HepG2 (cell line): ENCODE data around the gene SASH1. TPM values are rescaled to one million over a fixed set of nuclear protein-coding genes. Genes with fewer than 3 reads are reported as not detected.

Source experiments
- ATAC-seq: fragments of 200-7000 bp; cut with Tn5 transposase; 3 replicates; pipeline ENCODE4 v1.9.1; 2020; ENCODE audit warnings: mild to moderate bottlenecking, moderate library complexity
- BruUV-seq: library from RNA; stranded (reverse); fragments of 400-500 nt; replicated peaks from 2 replicates; lab custom pipeline; 2021; lab: Mats Ljungman, UMichigan
- CTCF ChIA-PET: fragments of 300-600 bp; formaldehyde crosslinking; extraction: SDS; loops from one replicate; lab custom pipeline; 2021; ENCODE audit warnings: low total read pairs, inconsistent platforms, low intra/inter-chr PET ratio; lab: Yijun Ruan, JAX
- POLR2A ChIA-PET: fragments of 350-600 bp; sonication (Branson Sonifier 250); formaldehyde crosslinking; loops from one replicate; lab custom pipeline; 2020; ENCODE audit warnings: antibody characterized with exemption, inconsistent platforms; lab: Yijun Ruan, JAX
- DNase-seq: peaks from one replicate; pipeline ENCODE4 v3.0.0-alpha.2; 2015; ENCODE audit warnings: low spot score
- FAIRE-seq: peaks from 3 replicates; lab custom pipeline; 2011; peaks lifted over from hg19 to GRCh38; lab: Jason Lieb, UNC
- H2AFZ ChIP-seq: one replicate; pipeline ENCODE4 v1.6.1; 2011; ENCODE audit warnings: low read length, inconsistent platforms
- H3K27ac ChIP-seq: fragments of 300-600 bp; 3 replicates; pipeline ENCODE4 v1.8.0; 2011; ENCODE audit warnings: mixed run types, mild to moderate bottlenecking, mixed read lengths, low read length, inconsistent platforms; ENCODE audit not compliant: insufficient read depth; ENCODE audit errors: extremely low read length
- H3K27me3 ChIP-seq, 2 experiments: fragments of 200-600 bp in 1 of 2; 2 replicates in 1 of 2; 3 replicates in 1 of 2; pipeline versions ENCODE4 v1.6.0 to v1.8.0; 2011; ENCODE audit warnings: low read length in 2 of 2, mild to moderate bottlenecking in 2 of 2, moderate library complexity in 2 of 2, inconsistent platforms in 1 of 2; ENCODE audit not compliant: insufficient read depth in 2 of 2, control insufficient read depth in 1 of 2
- H3K36me3 ChIP-seq, 2 experiments: fragments of 200-600 bp in 1 of 2; replicated peaks in 1 of 2; 2 replicates in 1 of 2; 3 replicates in 1 of 2; pipeline versions ENCODE4 v1.5.1 to v1.8.0; 2011; ENCODE audit warnings: low read length in 2 of 2, inconsistent platforms in 1 of 2; ENCODE audit not compliant: insufficient read depth in 2 of 2, control insufficient read depth in 1 of 2
- H3K4me1 ChIP-seq: 2 replicates; pipeline ENCODE4 v1.5.1; 2012; ENCODE audit warnings: low read length, inconsistent platforms; ENCODE audit not compliant: insufficient read depth
- H3K4me2 ChIP-seq: 2 replicates; pipeline ENCODE4 v1.6.0; 2011; ENCODE audit warnings: low read depth, low read length, inconsistent platforms
- H3K4me3 ChIP-seq, 3 experiments: fragments of 200-600 bp in 1 of 3; sonication (generic), shearing (Covaris generic) in 1 of 3; replicated peaks in 1 of 3; 2 replicates each; pipeline ENCODE4 v1.5.1; 2011 to 2016; ENCODE audit warnings: low read length in 3 of 3, inconsistent platforms in 2 of 3, low read depth in 2 of 3, mild to moderate bottlenecking in 2 of 3, control low read depth in 1 of 3, mixed read lengths in 1 of 3; ENCODE audit not compliant: insufficient read depth in 1 of 3
- H3K79me2 ChIP-seq: one replicate; pipeline ENCODE4 v1.6.1; 2011; ENCODE audit warnings: low read length, inconsistent platforms; ENCODE audit not compliant: insufficient read depth
- H3K9ac ChIP-seq: 2 replicates; pipeline ENCODE4 v1.6.0; 2011; ENCODE audit warnings: mild to moderate bottlenecking, low read depth, low read length, inconsistent platforms; ENCODE audit not compliant: insufficient read depth
- H3K9me3 ChIP-seq: 2 replicates; pipeline ENCODE4 v1.5.1; 2012; ENCODE audit warnings: mild to moderate bottlenecking, low read length
- H4K20me1 ChIP-seq: 2 replicates; pipeline ENCODE4 v1.6.0; 2011; ENCODE audit warnings: inconsistent platforms, mild to moderate bottlenecking, low read length, moderate library complexity; ENCODE audit not compliant: insufficient read depth
- ARNTL ChIP-seq: sonication (generic); formaldehyde crosslinking; IDR thresholded peaks from 2 replicates; pipeline ENCODE4 v1.4.0; 2020; ENCODE audit warnings: mild to moderate bottlenecking, missing genetic modification reagents
- CBX5 ChIP-seq: sonication (generic); formaldehyde crosslinking; IDR thresholded peaks from 2 replicates; pipeline ENCODE4 v1.4.0; 2020; ENCODE audit warnings: missing genetic modification reagents, borderline replicate concordance
- HDAC1 ChIP-seq: sonication (generic); formaldehyde crosslinking; IDR thresholded peaks from 2 replicates; pipeline ENCODE4 v1.5.1; 2020; ENCODE audit warnings: mild to moderate bottlenecking, missing genetic modification reagents
- HIVEP1 ChIP-seq: sonication (generic); formaldehyde crosslinking; IDR thresholded peaks from 2 replicates; pipeline ENCODE4 v1.4.0; 2020; ENCODE audit warnings: mild to moderate bottlenecking, missing genetic modification reagents
- HOXD1 ChIP-seq: sonication (generic); formaldehyde crosslinking; IDR thresholded peaks from 2 replicates; pipeline ENCODE4 v1.5.0; 2020; ENCODE audit warnings: missing genetic modification reagents
- NFE2L1 ChIP-seq: sonication (generic); formaldehyde crosslinking; IDR thresholded peaks from 2 replicates; pipeline ENCODE4 v1.4.0; 2020; ENCODE audit warnings: missing genetic modification reagents, mild to moderate bottlenecking, borderline replicate concordance
- SRSF9 ChIP-seq: fragments of 200-400 bp; formaldehyde crosslinking; IDR thresholded peaks from 2 replicates; pipeline ENCODE4 v1.6.1; 2018; ENCODE audit warnings: borderline replicate concordance, mild to moderate bottlenecking, low read depth, low read length; ENCODE audit not compliant: insufficient read depth, poor library complexity, severe bottlenecking
- WIZ ChIP-seq: sonication (generic); formaldehyde crosslinking; IDR thresholded peaks from 2 replicates; pipeline ENCODE4 v1.5.1; 2020; ENCODE audit warnings: mild to moderate bottlenecking, missing genetic modification reagents
- ZBTB20 ChIP-seq: sonication (generic); formaldehyde crosslinking; IDR thresholded peaks from 2 replicates; pipeline ENCODE4 v1.8.1; 2023; ENCODE audit warnings: missing genetic modification reagents, low read depth, mild to moderate bottlenecking, borderline replicate concordance
- ZNF274 ChIP-seq: sonication (generic); formaldehyde crosslinking; IDR thresholded peaks from 2 replicates; pipeline ENCODE4 v1.5.1; 2020; ENCODE audit warnings: mild to moderate bottlenecking, missing genetic modification reagents
- ZNF343 ChIP-seq: sonication (generic); formaldehyde crosslinking; IDR thresholded peaks from 2 replicates; pipeline ENCODE4 v1.4.0; 2020; ENCODE audit warnings: mild to moderate bottlenecking, missing genetic modification reagents
- ZNF382 ChIP-seq: sonication (generic); formaldehyde crosslinking; IDR thresholded peaks from 2 replicates; pipeline ENCODE4 v1.5.0; 2020; ENCODE audit warnings: missing genetic modification reagents, mild to moderate bottlenecking, borderline replicate concordance
- ZNF569 ChIP-seq: sonication (generic); formaldehyde crosslinking; IDR thresholded peaks from 2 replicates; pipeline ENCODE4 v1.5.0; 2020; ENCODE audit warnings: mild to moderate bottlenecking, missing genetic modification reagents, moderate library complexity, borderline replicate concordance
- ZNF616 ChIP-seq: sonication (generic); formaldehyde crosslinking; IDR thresholded peaks from 2 replicates; pipeline ENCODE4 v1.5.0; 2020; ENCODE audit warnings: low read depth, mild to moderate bottlenecking, missing genetic modification reagents
- ZNF652 ChIP-seq: IDR thresholded peaks from 2 replicates; pipeline ENCODE4 v1.6.1; 2016; ENCODE audit warnings: low read depth, borderline replicate concordance
- ZSCAN29 ChIP-seq: sonication (generic); formaldehyde crosslinking; conservative IDR thresholded peaks from 2 replicates; pipeline ENCODE4 v1.4.0; 2020; ENCODE audit warnings: mild to moderate bottlenecking, missing genetic modification reagents
- WGBS: methylation state at CpG from one replicate; pipeline ENCODE4 v1.1.6; 2017; ENCODE audit warnings: low lambda C conversion rate; 5-methylcytosine and 5-hydroxymethylcytosine counted together
- in situ Hi-C: cut with HindIII; loops from 2 replicates; pipeline ENCODE4 v1.10.0; 2017; ENCODE audit warnings: low pct_unique_long_range_greater_than_20kb; ENCODE audit not compliant: extremely low pct_ligation_motif_present
- intact Hi-C: fragments of 100-400 bp; cut with micrococcal nuclease; formaldehyde crosslinking; loops from one replicate; pipeline ENCODE4 v1.10.0; 2022; ENCODE audit not compliant: unreplicated experiment
- polyA plus RNA-seq, 8 experiments: library from polyadenylated mRNA; depleted of rRNA in 3 of 8; stranded (reverse) in 7 of 8; unstranded in 1 of 8; fragments of >200 nt; fragmentation: Illumina TruSeq in 4 of 8; extraction: Trizol in 4 of 8; gene quantifications; 2 replicates each; pipeline versions ENCODE4 v1.2.1 to v1.2.3, GENCODE V29; 2011 to 2016; ENCODE audit warnings: low read depth in 4 of 8, missing spikeins in 1 of 8, mixed read lengths in 1 of 8; ENCODE audit not compliant: insufficient read depth in 1 of 8
- total RNA-seq, 5 experiments: library from RNA; depleted of rRNA; stranded (reverse); fragments of >200 nt; fragmentation: Illumina TruSeq; extraction: Trizol; gene quantifications; 2 replicates each; pipeline ENCODE4 v1.2.3, GENCODE V29; 2016; ENCODE audit warnings: low read depth in 1 of 5
- TF ChIP-seq, protein P1 (sequence below): sonication (generic); formaldehyde crosslinking; IDR thresholded peaks from 2 replicates; pipeline ENCODE4 v1.4.0; 2020; ENCODE audit warnings: missing genetic modification reagents, mild to moderate bottlenecking, borderline replicate concordance
- TF ChIP-seq, protein P2 (sequence below): sonication (generic); formaldehyde crosslinking; IDR thresholded peaks from 2 replicates; pipeline ENCODE4 v1.5.0; 2020; ENCODE audit warnings: missing genetic modification reagents

Gene SASH1
- total and polyA plus RNA-seq, 2 of the 13 experiments (the other 11 are each of a cell fraction or from before 2014, with no cell fraction given): 7.5 to 8.2 TPM

DNA sequence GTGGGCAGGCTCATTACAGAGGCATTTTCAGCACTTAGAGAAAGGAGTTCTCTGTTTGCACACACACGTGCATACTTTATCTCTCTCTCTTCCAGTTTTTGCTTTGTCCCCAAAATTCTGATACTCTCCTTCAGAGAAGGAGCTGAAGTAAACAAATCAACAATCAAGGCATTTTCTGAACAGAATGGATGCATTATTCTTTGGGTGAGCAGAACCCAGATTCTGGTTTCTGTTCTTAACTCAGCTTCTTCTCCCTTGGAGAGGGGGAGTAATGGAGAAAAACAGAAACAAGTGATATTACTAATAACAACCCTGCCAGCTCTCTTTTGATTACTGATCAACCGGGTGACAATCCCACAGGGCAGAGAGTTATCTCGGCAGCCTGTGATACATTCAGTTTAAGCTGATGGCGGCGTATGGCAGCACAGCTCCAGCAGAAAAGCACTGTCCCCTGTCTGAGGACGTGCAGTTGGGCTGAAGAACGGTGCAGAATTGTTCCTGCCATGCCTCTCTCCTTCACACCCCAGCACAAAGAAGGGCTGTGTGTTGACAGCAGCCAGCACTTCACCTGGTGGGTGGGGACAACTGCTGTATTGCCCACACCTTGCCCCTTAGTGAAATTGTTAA lies 47.3 kb upstream of the SASH1 start:
- FAIRE-seq: no peak
- CTCF ChIA-PET: no interaction called here

More for the DNA sequence above, 47.3 kb upstream of the SASH1 start:
- no TSS peak for BruUV-seq
- no peak for TF ChIP-seq ZNF616 (CRISPR knock-in tag)
- TF ChIP-seq WIZ (CRISPR knock-in tag): no peak
- TF ChIP-seq, protein P1, sequence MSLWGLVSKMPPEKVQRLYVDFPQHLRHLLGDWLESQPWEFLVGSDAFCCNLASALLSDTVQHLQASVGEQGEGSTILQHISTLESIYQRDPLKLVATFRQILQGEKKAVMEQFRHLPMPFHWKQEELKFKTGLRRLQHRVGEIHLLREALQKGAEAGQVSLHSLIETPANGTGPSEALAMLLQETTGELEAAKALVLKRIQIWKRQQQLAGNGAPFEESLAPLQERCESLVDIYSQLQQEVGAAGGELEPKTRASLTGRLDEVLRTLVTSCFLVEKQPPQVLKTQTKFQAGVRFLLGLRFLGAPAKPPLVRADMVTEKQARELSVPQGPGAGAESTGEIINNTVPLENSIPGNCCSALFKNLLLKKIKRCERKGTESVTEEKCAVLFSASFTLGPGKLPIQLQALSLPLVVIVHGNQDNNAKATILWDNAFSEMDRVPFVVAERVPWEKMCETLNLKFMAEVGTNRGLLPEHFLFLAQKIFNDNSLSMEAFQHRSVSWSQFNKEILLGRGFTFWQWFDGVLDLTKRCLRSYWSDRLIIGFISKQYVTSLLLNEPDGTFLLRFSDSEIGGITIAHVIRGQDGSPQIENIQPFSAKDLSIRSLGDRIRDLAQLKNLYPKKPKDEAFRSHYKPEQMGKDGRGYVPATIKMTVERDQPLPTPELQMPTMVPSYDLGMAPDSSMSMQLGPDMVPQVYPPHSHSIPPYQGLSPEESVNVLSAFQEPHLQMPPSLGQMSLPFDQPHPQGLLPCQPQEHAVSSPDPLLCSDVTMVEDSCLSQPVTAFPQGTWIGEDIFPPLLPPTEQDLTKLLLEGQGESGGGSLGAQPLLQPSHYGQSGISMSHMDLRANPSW (CRISPR knock-in tag): no peak
- TF ChIP-seq HOXD1 (CRISPR knock-in tag): no peak
- TF ChIP-seq HIVEP1 (CRISPR knock-in tag): no peak
- TF ChIP-seq, protein P2, sequence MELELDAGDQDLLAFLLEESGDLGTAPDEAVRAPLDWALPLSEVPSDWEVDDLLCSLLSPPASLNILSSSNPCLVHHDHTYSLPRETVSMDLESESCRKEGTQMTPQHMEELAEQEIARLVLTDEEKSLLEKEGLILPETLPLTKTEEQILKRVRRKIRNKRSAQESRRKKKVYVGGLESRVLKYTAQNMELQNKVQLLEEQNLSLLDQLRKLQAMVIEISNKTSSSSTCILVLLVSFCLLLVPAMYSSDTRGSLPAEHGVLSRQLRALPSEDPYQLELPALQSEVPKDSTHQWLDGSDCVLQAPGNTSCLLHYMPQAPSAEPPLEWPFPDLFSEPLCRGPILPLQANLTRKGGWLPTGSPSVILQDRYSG (CRISPR knock-in tag): no peak
- no peak for TF ChIP-seq CBX5 (CRISPR knock-in tag)
- TF ChIP-seq HDAC1 (CRISPR knock-in tag): no peak
- TF ChIP-seq ZNF274 (CRISPR knock-in tag): no peak
- TF ChIP-seq ZNF382 (CRISPR knock-in tag): no peak
- no peak for TF ChIP-seq NFE2L1 (CRISPR knock-in tag)
- no peak for TF ChIP-seq ZNF652 (CRISPR knock-in tag)
- no peak for TF ChIP-seq ZNF569 (CRISPR knock-in tag)
- no peak for TF ChIP-seq ZNF343 (CRISPR knock-in tag)
- TF ChIP-seq ZSCAN29 (CRISPR knock-in tag): no peak
- no peak for TF ChIP-seq ZBTB20
- no peak for TF ChIP-seq SRSF9
- no peak for TF ChIP-seq ARNTL (CRISPR knock-in tag)
- POLR2A ChIA-PET: no interaction called here
- H4K20me1 ChIP-seq: no peaks in the 10 kb centered on the region
- DNase-seq (no peak), ATAC-seq (no peak)
- H3K9ac ChIP-seq: no peak overlapping the region
- H3K27me3 ChIP-seq: peaks cover 1 to 8% of the 10 kb centered on the region in 2 experiments; a peak in 1 of 5 replicates
- no peak overlapping the region for H3K27ac ChIP-seq
- no peaks in the 10 kb centered on the region for H3K79me2 ChIP-seq
- H3K4me3 ChIP-seq: no peak overlapping the region
- 44% methylated on average over 7 of the region's 7 CpGs for WGBS
- intact Hi-C loops: no loop called here
- H3K9me3 ChIP-seq: no peaks in the 10 kb centered on the region
- no peaks in the 10 kb centered on the region for H3K36me3 ChIP-seq
- H3K4me2 ChIP-seq: no peak overlapping the region
- in situ Hi-C loops: no loop called here
- no peak overlapping the region for H2AFZ ChIP-seq
- no peaks in the 10 kb centered on the region for H3K4me1 ChIP-seq
